NCI-H460 (cell line): Measurements from ENCODE around the gene CRTC2. TPM values are rescaled to one million over a fixed set of nuclear protein-coding genes. Genes with fewer than 3 reads are reported as not detected.
"Not testable (repeated sequence)": the region's sequence is repeated elsewhere in the genome, so short reads cannot be mapped to it uniquely, and the experiment has no call there.

Source experiments
- DNase-seq: peaks from one replicate; pipeline ENCODE4 v3.0.0-alpha.2; 2016; ENCODE audit warnings: low read depth; ENCODE audit errors: extremely low read depth
- small RNA-seq, 2 experiments: library from RNA; depleted of rRNA; stranded (forward); fragments of <200 nt; gene quantifications; one replicate each; pipeline ENCODE3, GENCODE V24; 2014
- total RNA-seq: library from RNA; depleted of rRNA; stranded (reverse); fragments of >200 nt; shearing (Covaris generic); gene quantifications from 2 replicates; pipeline ENCODE4 v1.2.3, GENCODE V29; 2014; rRNA removed

Gene CRTC2
- total RNA-seq, 1 experiment from 2014 or later, result 18.2 TPM

DNA sequence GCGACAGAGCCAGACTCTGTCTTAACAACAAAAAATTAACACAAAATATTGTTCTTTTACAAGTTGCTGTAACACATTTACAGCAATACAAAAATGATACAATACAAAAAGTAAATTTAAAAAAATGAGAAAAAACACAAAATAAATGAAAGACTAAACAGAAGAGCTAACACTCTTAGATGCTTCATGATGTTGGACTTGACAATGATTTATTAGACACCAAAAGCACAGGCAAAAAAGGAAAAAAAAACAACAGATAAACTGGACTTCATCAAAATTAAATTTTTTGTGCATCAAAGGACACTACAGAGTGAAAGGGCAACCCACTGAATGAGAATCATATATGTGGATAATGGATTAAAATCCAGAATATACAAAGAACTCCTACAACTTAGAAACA, 52.0 kb downstream of the CRTC2 start:
- DNase-seq, result no peak

GRCh38 chr1:153905908-153906307, 52.5 kb downstream of the CRTC2 start:
- not testable (repeated sequence) for DNase-seq

DNA sequence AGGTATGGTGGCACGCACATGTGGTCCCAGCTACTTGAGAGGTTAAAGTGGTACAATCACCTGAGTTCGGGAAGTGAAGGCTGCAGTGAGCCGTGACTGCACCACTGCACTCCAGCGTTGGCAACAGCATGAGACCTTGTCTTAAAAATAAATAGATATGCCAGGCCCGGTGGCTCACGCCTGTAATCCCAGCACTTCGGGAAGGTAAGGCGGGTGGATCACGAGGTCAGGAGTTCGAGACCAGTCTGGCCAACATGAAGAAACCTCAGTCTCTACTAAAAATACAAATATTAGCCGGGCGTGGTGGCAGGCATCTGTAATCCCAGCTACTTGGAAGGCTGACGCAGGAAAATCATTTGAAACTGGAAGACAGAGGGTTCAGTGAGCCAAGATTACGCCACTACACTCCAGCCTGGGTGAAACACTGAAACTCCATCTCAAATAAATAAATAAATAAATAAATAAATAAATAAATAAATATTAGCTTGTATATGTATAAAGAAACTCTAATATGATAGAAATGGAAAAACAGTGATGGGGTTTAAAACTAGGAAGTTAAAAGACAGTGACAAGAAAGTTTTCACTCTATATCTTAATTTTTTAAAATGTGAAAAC, 54.5 kb downstream of the CRTC2 start:
- DNase-seq, result no peak

DNA sequence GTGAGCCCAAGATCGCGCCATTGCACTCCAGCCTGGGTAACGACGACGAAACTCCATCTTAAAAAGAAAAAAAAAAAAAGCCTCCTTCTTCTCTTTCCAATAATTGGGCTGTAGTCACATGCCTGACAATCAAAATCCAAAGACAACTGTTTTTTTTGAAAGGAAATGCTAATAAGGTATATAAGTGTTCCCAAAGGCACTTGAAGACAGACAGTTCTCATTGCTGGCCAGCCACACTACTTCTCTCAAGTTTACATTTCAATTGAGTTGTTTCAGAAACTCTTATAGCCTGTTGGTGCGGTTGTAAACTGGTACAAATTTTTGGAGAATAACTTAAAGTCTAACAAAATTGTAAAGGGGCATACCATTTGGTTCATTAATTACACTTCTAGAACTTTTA, 58.9 kb downstream of the CRTC2 start:
- no peak for DNase-seq

Small RNAs within 50 kb of the gene (small RNA-seq; reads per million reads assigned to genes)
- 0 to 0.06 reads per million in 2 experiments for gene MIR6737

Other genes starting within 250 kb of the CRTC2 start
- 36.3 and 46.6 TPM in 2 replicates for gene INTS3, start 230.6 kb downstream of the CRTC2 start, total RNA-seq
- gene SLC27A3, start 183.2 kb downstream of the CRTC2 start, total RNA-seq, result 0.69 and 1.2 TPM in 2 replicates
- gene GATAD2B, start 35.6 kb downstream of the CRTC2 start, total RNA-seq, result 8.8 TPM in 2 replicates
- gene DENND4B, start 11.9 kb downstream of the CRTC2 start, total RNA-seq, result 18.8 and 26.2 TPM in 2 replicates
- 123 and 133 TPM in 2 replicates for gene SLC39A1, start 4.9 kb upstream of the CRTC2 start, total RNA-seq
- 12.6 and 16.1 TPM in 2 replicates for gene CREB3L4, start 9.3 kb upstream of the CRTC2 start, total RNA-seq
- 357 and 419 TPM in 2 replicates for gene JTB, start 19.1 kb upstream of the CRTC2 start, total RNA-seq
- gene RAB13, start 27.7 kb upstream of the CRTC2 start, total RNA-seq, result 34.8 and 34.9 TPM in 2 replicates
- gene RPS27, start 32.1 kb upstream of the CRTC2 start, total RNA-seq, result 6,275 and 6,817 TPM in 2 replicates
- 0.02 TPM in 1 of 2 replicates, not detected in the other for gene NUP210L, start 196.5 kb upstream of the CRTC2 start, total RNA-seq
- 476 and 501 TPM in 2 replicates for gene TPM3, start 233.5 kb upstream of the CRTC2 start, total RNA-seq
- not detected in 2 replicates for gene CFAP141, start 247.7 kb upstream of the CRTC2 start, total RNA-seq